Measurements from ENCODE around the gene MCCC1. TPM values are rescaled to one million over a fixed set of nuclear protein-coding genes. Genes with fewer than 3 reads are reported as not detected.
"Not testable (repeated sequence)": the region's sequence is repeated elsewhere in the genome, so short reads cannot be mapped to it uniquely, and the experiment has no call there.

MCCC1 gene
- total RNA-seq, 1 experiment from 2014 or later = 12.6 TPM

- Histone ChIP-seq H3K9ac (ENCODE audit: low read length) (no peak overlapping the region), H3K4me1 (ENCODE audit: control insufficient read depth in 1 of 2, insufficient read depth in 2 of 2, low read length in 2 of 2) (peaks cover 0 to 3% of the 10 kb centered on the region in 2 experiments; a peak in 2 of 4 replicates), H3K27ac (ENCODE audit: low read depth, low read length) (no peak overlapping the region), H4K20me1 (ENCODE audit: insufficient read depth) (no peaks in the 10 kb centered on the region), H3K4me3 (replicated peaks in 1 of 2; ENCODE audit: low read depth in 1 of 2, low read length in 2 of 2) (peak overlapping the region; percentile 27 to 38), H3K9me3 (ENCODE audit: control insufficient read depth in 1 of 2, insufficient read depth in 1 of 2, low read depth in 1 of 2, low read length in 2 of 2) (no peaks in the 10 kb centered on the region), H3K79me2 (ENCODE audit: insufficient read depth, low read length) (no peaks in the 10 kb centered on the region), H3K9me2 (ENCODE audit: insufficient read depth) (no peaks in the 10 kb centered on the region), H3K36me3 (ENCODE audit: control insufficient read depth in 1 of 2, insufficient read depth in 2 of 2, low read length in 2 of 2) (no peaks in the 10 kb centered on the region), H3K4me2 (ENCODE audit: low read length) (peak overlapping the region; percentile 52), H2AFZ (ENCODE audit: low read depth, low read length, poor library complexity, severe bottlenecking) (no peak overlapping the region), H3K27me3 (ENCODE audit: insufficient read depth, low read length) (peaks cover 12% of the 10 kb centered on the region; the same call in 1 of the 2 replicates)
- ATAC-seq (peak; percentile 90), DNase-seq (ENCODE audit: low read depth, low spot score) (no peak)
- TF ChIP-seq SIN3A (IDR thresholded peaks at IDR 0.05; ENCODE audit: low read depth) = no peak
- TF ChIP-seq TCF7L2 (IDR thresholded peaks at IDR 0.05; ENCODE audit: borderline replicate concordance, extremely low read depth, insufficient read depth, insufficient read length) = no peak
- no peak for TF ChIP-seq POLR2AphosphoS5 (IDR thresholded peaks at IDR 0.05; ENCODE audit: low read depth, low read length)
- no peak for TF ChIP-seq EZH2 (IDR thresholded peaks at IDR 0.05)
- no peak for TF ChIP-seq EGR1 (IDR thresholded peaks at IDR 0.05; ENCODE audit: low read depth)
- no peak for TF ChIP-seq ZFX (IDR thresholded peaks at IDR 0.05)
- intact Hi-C loops (cut with micrococcal nuclease) = no loop called here
- RAD21 ChIA-PET (ENCODE audit: low non-redundant PET in 1 of 2, low total read pairs in 2 of 2, uncharacterized antibody in 2 of 2, unreplicated experiment in 2 of 2) = no interaction called here
- BruUV-seq (replicated peaks) = no TSS peak
- POLR2A ChIA-PET = no interaction called here
- CTCF ChIA-PET = interaction anchor here (1.2 kb wide), 1 partner anchor 402 kb away, joined by 3 read pairs; no protein-coding TSS in a partner anchor
Measured at GRCh38 chr3:183116025-183116614, 16.8 kb upstream of the MCCC1 start.

GRCh38 chr3:183114384-183115178, 15.3 kb upstream of the MCCC1 start:
- DNase-seq (ENCODE audit: low read depth, low spot score) (no peak), ATAC-seq (no peak)
- CTCF ChIA-PET = no interaction called here
- Histone ChIP-seq H3K4me2 (ENCODE audit: low read length) (no peak overlapping the region), H3K27me3 (ENCODE audit: insufficient read depth, low read length) (peaks cover 12% of the 10 kb centered on the region; the same call in 1 of the 2 replicates), H3K4me3 (replicated peaks in 1 of 2; ENCODE audit: low read depth in 1 of 2, low read length in 2 of 2) (no peak overlapping the region), H3K9me2 (ENCODE audit: insufficient read depth) (no peaks in the 10 kb centered on the region), H3K9me3 (ENCODE audit: control insufficient read depth in 1 of 2, insufficient read depth in 1 of 2, low read depth in 1 of 2, low read length in 2 of 2) (no peaks in the 10 kb centered on the region), H3K79me2 (ENCODE audit: insufficient read depth, low read length) (no peaks in the 10 kb centered on the region), H2AFZ (ENCODE audit: low read depth, low read length, poor library complexity, severe bottlenecking) (no peak overlapping the region), H3K36me3 (ENCODE audit: control insufficient read depth in 1 of 2, insufficient read depth in 2 of 2, low read length in 2 of 2) (no peaks in the 10 kb centered on the region), H3K27ac (ENCODE audit: low read depth, low read length) (no peak overlapping the region), H3K9ac (ENCODE audit: low read length) (no peak overlapping the region), H4K20me1 (ENCODE audit: insufficient read depth) (no peaks in the 10 kb centered on the region), H3K4me1 (ENCODE audit: control insufficient read depth in 1 of 2, insufficient read depth in 2 of 2, low read length in 2 of 2) (peaks cover 0 to 3% of the 10 kb centered on the region in 2 experiments; a peak in 2 of 4 replicates)
- TF ChIP-seq SP1 (IDR thresholded peaks at IDR 0.05; ENCODE audit: low read depth) (no peak), CBX3 (IDR thresholded peaks at IDR 0.05; ENCODE audit: low read depth) (no peak), ZNF274 (IDR thresholded peaks at IDR 0.05; ENCODE audit: low read depth, low read length) (no peak), EGR1 (IDR thresholded peaks at IDR 0.05; ENCODE audit: low read depth) (no peak), JUND (IDR thresholded peaks at IDR 0.05) (no peak)
- TF ChIP-seq, protein P1, sequence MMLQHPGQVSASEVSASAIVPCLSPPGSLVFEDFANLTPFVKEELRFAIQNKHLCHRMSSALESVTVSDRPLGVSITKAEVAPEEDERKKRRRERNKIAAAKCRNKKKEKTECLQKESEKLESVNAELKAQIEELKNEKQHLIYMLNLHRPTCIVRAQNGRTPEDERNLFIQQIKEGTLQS (IDR thresholded peaks at IDR 0.05) = no peak
- intact Hi-C loops (cut with micrococcal nuclease) = no loop called here
- POLR2A ChIA-PET = no interaction called here
- RAD21 ChIA-PET (ENCODE audit: low non-redundant PET in 1 of 2, low total read pairs in 2 of 2, uncharacterized antibody in 2 of 2, unreplicated experiment in 2 of 2) = no interaction called here
- no TSS peak for BruUV-seq (replicated peaks)

DNA sequence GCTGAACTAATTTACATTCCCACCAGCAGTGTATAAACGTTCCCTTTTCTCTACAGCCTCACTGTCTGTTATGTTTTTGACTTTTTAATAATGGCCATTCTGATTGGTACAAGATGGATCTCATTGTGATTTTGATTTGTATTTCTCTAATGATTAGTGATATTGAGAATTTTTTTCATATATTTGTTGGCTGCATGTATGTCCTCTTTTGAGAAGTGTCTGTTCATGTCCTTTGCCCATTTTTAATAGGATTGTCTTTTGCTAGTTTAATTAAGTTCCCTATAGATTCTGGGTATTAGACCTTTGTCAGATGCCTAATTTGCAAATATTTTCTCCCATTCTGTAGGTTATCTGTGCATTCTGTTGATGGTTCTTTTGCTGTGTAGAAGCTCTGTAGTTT, 10.6 kb upstream of the MCCC1 start:
- RAD21 ChIA-PET (ENCODE audit: low non-redundant PET in 1 of 2, low total read pairs in 2 of 2, uncharacterized antibody in 2 of 2, unreplicated experiment in 2 of 2); intact Hi-C loops (cut with micrococcal nuclease); BruUV-seq (replicated peaks); H2AFZ ChIP-seq (ENCODE audit: low read depth, low read length, poor library complexity, severe bottlenecking); CTCF ChIA-PET; H3K27ac ChIP-seq (ENCODE audit: low read depth, low read length); H3K36me3 ChIP-seq (ENCODE audit: control insufficient read depth in 1 of 2, insufficient read depth in 2 of 2, low read length in 2 of 2); H3K4me3 ChIP-seq (replicated peaks in 1 of 2; ENCODE audit: low read depth in 1 of 2, low read length in 2 of 2); H3K4me2 ChIP-seq (ENCODE audit: low read length); H3K9ac ChIP-seq (ENCODE audit: low read length); POLR2A ChIA-PET; H3K9me3 ChIP-seq (ENCODE audit: control insufficient read depth in 1 of 2, insufficient read depth in 1 of 2, low read depth in 1 of 2, low read length in 2 of 2); H3K9me2 ChIP-seq (ENCODE audit: insufficient read depth); ATAC-seq; H3K79me2 ChIP-seq (ENCODE audit: insufficient read depth, low read length); H3K27me3 ChIP-seq (ENCODE audit: insufficient read depth, low read length); H4K20me1 ChIP-seq (ENCODE audit: insufficient read depth); DNase-seq (ENCODE audit: low read depth, low spot score): not testable (repeated sequence)
- peaks cover 4 to 13% of the 10 kb centered on the region in 2 experiments for H3K4me1 ChIP-seq (ENCODE audit: control insufficient read depth in 1 of 2, insufficient read depth in 2 of 2, low read length in 2 of 2)
